Stimulated activated CD8-positive, alpha-beta memory T cell treated with anti-CD3 and anti-CD28 coated beads, Interleukin-12 subunit alpha, Interleukin-12 subunit beta, amount 100 ng/mL, for 24 hours (primary cell): ENCODE measurements around the gene LRRC56.

ENCODE experiments used
- DNase-seq: peaks from one replicate; pipeline ENCODE4 v3.0.0-alpha.2; 2020; ENCODE audit errors: extremely low read depth

Gene LRRC56

GRCh38 chr11:539971-540481 lies 2.7 kb downstream of the LRRC56 start:
- no peak for DNase-seq

GRCh38 chr11:540583-541432 lies 3.5 kb downstream of the LRRC56 start:
- no peak for DNase-seq

GRCh38 chr11:541433-541885 lies 4.1 kb downstream of the LRRC56 start:
- no peak for DNase-seq

- DNase-seq: no peak
Observed at GRCh38 chr11:544817-545166, 7.5 kb downstream of the LRRC56 start.

- DNase-seq: no peak
Observed at GRCh38 chr11:545171-545570, 7.8 kb downstream of the LRRC56 start.

GRCh38 chr11:548700-549603 lies 11.6 kb downstream of the LRRC56 start:
- no peak for DNase-seq

GRCh38 chr11:550021-550745 lies 12.9 kb downstream of the LRRC56 start:
- DNase-seq: no peak

- DNase-seq: no peak
Observed at GRCh38 chr11:550746-551085, 13.4 kb downstream of the LRRC56 start.

- DNase-seq: no peak
Observed at GRCh38 chr11:551131-551530, 13.8 kb downstream of the LRRC56 start.

- no peak for DNase-seq
Observed at GRCh38 chr11:551596-551995, 14.3 kb downstream of the LRRC56 start.

GRCh38 chr11:553083-553987 lies 16.0 kb downstream of the LRRC56 start:
- no peak for DNase-seq

- no peak for DNase-seq
Observed at GRCh38 chr11:553988-554340, 16.6 kb downstream of the LRRC56 start.

- no peak for DNase-seq
Observed at GRCh38 chr11:554428-555226, 17.3 kb downstream of the LRRC56 start.

- DNase-seq: no peak
Observed at GRCh38 chr11:555227-555779, 18.0 kb downstream of the LRRC56 start.

GRCh38 chr11:555780-556661 lies 18.7 kb downstream of the LRRC56 start:
- DNase-seq: no peak

- no peak for DNase-seq
Observed at GRCh38 chr11:556662-557256, 19.4 kb downstream of the LRRC56 start.

- no peak for DNase-seq
Observed at GRCh38 chr11:557328-558132, 20.2 kb downstream of the LRRC56 start.

- no peak for DNase-seq
Observed at GRCh38 chr11:558503-558902, 21.2 kb downstream of the LRRC56 start.
